Spinal cord (tissue), 10 donors: ENCODE results near the gene STIMATE. TPM values are rescaled to one million over a fixed set of nuclear protein-coding genes. Genes with fewer than 3 reads are reported as not detected.

ENCODE experiments used
- DNase-seq, 6 donors: peaks; one replicate each; pipeline versions ENCODE4 v3.0.0 to v3.0.0-alpha.2; 2013 to 2015; ENCODE audit warnings: low spot score in 6 of 6, low read depth in 4 of 6
- H3K27ac ChIP-seq: one replicate; pipeline ENCODE4 v1.5.1; 2013; ENCODE audit warnings: low read depth, low read length, control low read depth
- H3K27me3 ChIP-seq: one replicate; pipeline ENCODE4 v1.6.1; 2013; ENCODE audit warnings: low read length; ENCODE audit not compliant: control insufficient read depth, insufficient read depth
- H3K36me3 ChIP-seq: one replicate; pipeline ENCODE4 v1.6.1; 2013; ENCODE audit warnings: low read length; ENCODE audit not compliant: control insufficient read depth, insufficient read depth
- H3K4me1 ChIP-seq: one replicate; pipeline ENCODE4 v1.6.1; 2013; ENCODE audit warnings: low read length; ENCODE audit not compliant: control insufficient read depth, insufficient read depth
- H3K4me3 ChIP-seq: one replicate; pipeline ENCODE4 v1.5.1; 2013; ENCODE audit warnings: low read depth, low read length, control low read depth
- H3K9me3 ChIP-seq: one replicate; pipeline ENCODE4 v1.6.1; 2013; ENCODE audit warnings: low read length; ENCODE audit not compliant: control insufficient read depth, insufficient read depth
- WGBS: methylation state at CpG from one replicate; pipeline ENCODE4 v1.1.5; 2013; ENCODE audit warnings: missing lambda C conversion rate; ENCODE audit not compliant: insufficient coverage; 5-methylcytosine and 5-hydroxymethylcytosine counted together
- polyA plus RNA-seq, 2 donors: library from polyadenylated mRNA; unstranded; fragments of 120-200 nt; gene quantifications; one replicate each; pipeline ENCODE4 v1.2.1, GENCODE V29; 2013; ENCODE audit not compliant: insufficient read length in 2 of 2
- total RNA-seq, 2 donors: library from RNA; depleted of rRNA in 1 of 2; stranded (reverse); fragments of 120-200 nt in 1 of 2; fragments of >200 nt in 1 of 2; gene quantifications; one replicate each; pipeline versions ENCODE4 v1.2.3 to v1.2.4, GENCODE V29; 2013 to 2014
- donor health status: healthy.

STIMATE gene
- total and polyA plus RNA-seq, 4 donors, result 16.3 to 65.6 (median 22.2) TPM

GRCh38 chr3:52857864-52858263 is 39.5 kb downstream of the STIMATE start:
- peaks cover 6% of the 10 kb centered on the region for H3K4me1 ChIP-seq
- peak in 1 of 6 donors; percentile 19 for DNase-seq
- H3K27ac ChIP-seq, result no peak overlapping the region
- H3K36me3 ChIP-seq, result peaks cover 11% of the 10 kb centered on the region
- H3K4me3 ChIP-seq, result no peak overlapping the region
- no peaks in the 10 kb centered on the region for H3K27me3 ChIP-seq
- no peaks in the 10 kb centered on the region for H3K9me3 ChIP-seq
- 58% methylated on average over 3 of the region's 5 CpGs for WGBS

GRCh38 chr3:52857133-52857532 is 40.2 kb downstream of the STIMATE start:
- H3K4me3 ChIP-seq, result no peak overlapping the region
- 100% methylated on average over 2 of the region's 3 CpGs for WGBS
- no peaks in the 10 kb centered on the region for H3K27me3 ChIP-seq
- peaks cover 11% of the 10 kb centered on the region for H3K36me3 ChIP-seq
- H3K9me3 ChIP-seq, result no peaks in the 10 kb centered on the region
- H3K4me1 ChIP-seq, result peaks cover 9% of the 10 kb centered on the region
- peak in 1 of 6 donors; percentile 18 for DNase-seq
- no peak overlapping the region for H3K27ac ChIP-seq

- Histone ChIP-seq H3K36me3 (peaks cover 8% of the 10 kb centered on the region), H3K27ac (no peak overlapping the region), H3K4me1 (peaks cover 9% of the 10 kb centered on the region), H3K4me3 (no peak overlapping the region), H3K27me3 (no peaks in the 10 kb centered on the region), H3K9me3 (no peaks in the 10 kb centered on the region)
- 72% methylated on average over 4 of the region's 5 CpGs for WGBS
- no peak for DNase-seq
Observed at GRCh38 chr3:52856666-52857065, 40.7 kb downstream of the STIMATE start.

- Histone ChIP-seq H3K4me1 (peaks cover 9% of the 10 kb centered on the region), H3K4me3 (no peak overlapping the region), H3K27me3 (no peaks in the 10 kb centered on the region), H3K36me3 (peaks cover 16% of the 10 kb centered on the region), H3K27ac (no peak overlapping the region), H3K9me3 (no peaks in the 10 kb centered on the region)
- 100% methylated on average over 1 of the region's 2 CpGs for WGBS
- DNase-seq, result no peak
Observed at GRCh38 chr3:52854013-52854412, 43.3 kb downstream of the STIMATE start.

- Histone ChIP-seq H3K27ac (no peak overlapping the region), H3K4me1 (peaks cover 9% of the 10 kb centered on the region), H3K9me3 (no peaks in the 10 kb centered on the region), H3K36me3 (peaks cover 30% of the 10 kb centered on the region), H3K27me3 (no peaks in the 10 kb centered on the region), H3K4me3 (no peak overlapping the region)
- no peak for DNase-seq
- 58% methylated on average over 2 of the region's 2 CpGs for WGBS
Observed at GRCh38 chr3:52852419-52852818, 44.9 kb downstream of the STIMATE start.

GRCh38 chr3:52851348-52851747 is 46.0 kb downstream of the STIMATE start:
- peak in 3 of 6 donors; percentile 38 to 75 (median 58) for DNase-seq
- Histone ChIP-seq H3K36me3 (peaks cover 39% of the 10 kb centered on the region), H3K27me3 (no peaks in the 10 kb centered on the region), H3K9me3 (no peaks in the 10 kb centered on the region), H3K4me1 (peaks cover 9% of the 10 kb centered on the region), H3K27ac (no peak overlapping the region), H3K4me3 (no peak overlapping the region)
- WGBS, result 71% methylated on average over 1 of the region's 3 CpGs

- no peak for DNase-seq
- Histone ChIP-seq H3K4me3 (no peak overlapping the region), H3K9me3 (no peaks in the 10 kb centered on the region), H3K27ac (no peak overlapping the region), H3K27me3 (no peaks in the 10 kb centered on the region), H3K4me1 (peaks cover 17% of the 10 kb centered on the region), H3K36me3 (peaks cover 41% of the 10 kb centered on the region)
- 98% methylated on average over 15 of the region's 15 CpGs for WGBS
Observed at GRCh38 chr3:52849656-52850055, 47.7 kb downstream of the STIMATE start.

- Histone ChIP-seq H3K4me3 (no peak overlapping the region), H3K36me3 (peaks cover 50% of the 10 kb centered on the region), H3K9me3 (no peaks in the 10 kb centered on the region), H3K27ac (no peak overlapping the region), H3K4me1 (peaks cover 22% of the 10 kb centered on the region), H3K27me3 (no peaks in the 10 kb centered on the region)
- 79% methylated on average over 7 of the region's 7 CpGs for WGBS
- no peak for DNase-seq
Observed at GRCh38 chr3:52848617-52849016, 48.7 kb downstream of the STIMATE start.

GRCh38 chr3:52847726-52848125 is 49.6 kb downstream of the STIMATE start:
- 97% methylated on average over 6 of the region's 7 CpGs for WGBS
- no peak for DNase-seq
- Histone ChIP-seq H3K4me1 (peaks cover 22% of the 10 kb centered on the region), H3K4me3 (no peak overlapping the region), H3K27ac (no peak overlapping the region), H3K9me3 (no peaks in the 10 kb centered on the region), H3K27me3 (no peaks in the 10 kb centered on the region), H3K36me3 (peaks cover 57% of the 10 kb centered on the region)

- H3K4me1 ChIP-seq, result peaks cover 25% of the 10 kb centered on the region
- H3K27ac ChIP-seq, result no peak overlapping the region
- WGBS, result 94% methylated on average over 3 of the region's 6 CpGs
- H3K36me3 ChIP-seq, result peaks cover 62% of the 10 kb centered on the region
- no peaks in the 10 kb centered on the region for H3K27me3 ChIP-seq
- no peak for DNase-seq
- H3K4me3 ChIP-seq, result no peak overlapping the region
- no peaks in the 10 kb centered on the region for H3K9me3 ChIP-seq
Observed at GRCh38 chr3:52847241-52847640, 50.1 kb downstream of the STIMATE start.
